DND-41 (cell line): ENCODE measurements around the gene PIK3CD.
"Not testable (repeated sequence)": the region's sequence is repeated elsewhere in the genome, so short reads cannot be mapped to it uniquely, and the experiment has no call there.

Experiments used
- ATAC-seq: fragments of 200-7000 bp; cut with Tn5 transposase; 3 replicates; pipeline ENCODE4 v1.9.1; 2021; ENCODE audit warnings: low read depth; ENCODE audit not compliant: insufficient read depth
- DNase-seq: peaks from one replicate; pipeline ENCODE4 v3.0.0-alpha.2; 2020
- H2AFZ ChIP-seq: 2 replicates; pipeline ENCODE4 v1.6.0; 2012; ENCODE audit warnings: low read depth, low read length
- H3K27ac ChIP-seq: 2 replicates; pipeline ENCODE4 v1.5.1; 2012; ENCODE audit warnings: low read length, inconsistent platforms
- H3K27me3 ChIP-seq: fragments of 200-600 bp; sonication (generic); 2 replicates; pipeline ENCODE4 v1.6.0; 2012; ENCODE audit warnings: low read length, mild to moderate bottlenecking, inconsistent platforms; ENCODE audit not compliant: insufficient read depth, poor library complexity
- H3K36me3 ChIP-seq: 2 replicates; pipeline ENCODE4 v1.5.1; 2012; ENCODE audit warnings: low read length, inconsistent platforms; ENCODE audit not compliant: insufficient read depth
- H3K4me1 ChIP-seq: 2 replicates; pipeline ENCODE4 v1.5.1; 2012; ENCODE audit warnings: mild to moderate bottlenecking, low read length; ENCODE audit not compliant: insufficient read depth
- H3K4me2 ChIP-seq: 2 replicates; pipeline ENCODE4 v1.6.0; 2012; ENCODE audit warnings: mild to moderate bottlenecking, moderate library complexity, low read length, inconsistent platforms; ENCODE audit not compliant: insufficient read depth
- H3K4me3 ChIP-seq, 2 experiments: fragments of 200-600 bp in 1 of 2; shearing (Covaris generic) in 1 of 2; 2 replicates each; pipeline ENCODE4 v1.5.1; 2012 to 2016; ENCODE audit warnings: inconsistent platforms in 2 of 2, low read length in 2 of 2, mild to moderate bottlenecking in 2 of 2, low read depth in 1 of 2, moderate library complexity in 1 of 2
- H3K79me2 ChIP-seq: 2 replicates; pipeline ENCODE4 v1.6.0; 2012; ENCODE audit warnings: low read length, inconsistent platforms; ENCODE audit not compliant: insufficient read depth
- H3K9ac ChIP-seq: 2 replicates; pipeline ENCODE4 v1.6.0; 2012; ENCODE audit warnings: low read depth, mild to moderate bottlenecking, inconsistent platforms, low read length, moderate library complexity
- H3K9me3 ChIP-seq: 2 replicates; pipeline ENCODE4 v1.5.1; 2012; ENCODE audit warnings: low read length, moderate library complexity, mild to moderate bottlenecking, inconsistent platforms; ENCODE audit not compliant: insufficient read depth, severe bottlenecking
- H4K20me1 ChIP-seq: 2 replicates; pipeline ENCODE4 v1.6.0; 2012; ENCODE audit warnings: low read length; ENCODE audit not compliant: insufficient read depth
- EZH2 ChIP-seq: IDR thresholded peaks from 3 replicates; pipeline ENCODE4 v1.6.1; 2012; ENCODE audit warnings: borderline replicate concordance, low read depth, mild to moderate bottlenecking, moderate library complexity, low read length, inconsistent platforms; ENCODE audit not compliant: severe bottlenecking
- TF ChIP-seq, protein P1 (sequence below): IDR thresholded peaks from 2 replicates; pipeline ENCODE4 v1.5.1; 2012; ENCODE audit warnings: borderline replicate concordance, low read length, moderate library complexity, mild to moderate bottlenecking; ENCODE audit not compliant: poor library complexity, severe bottlenecking; ENCODE audit errors: extremely low read depth

PIK3CD gene

GRCh38 chr1:9760824-9761223 lies 109.3 kb downstream of the PIK3CD start:
- Histone ChIP-seq H2AFZ (no peak overlapping the region), H3K27me3 (no peaks in the 10 kb centered on the region), H4K20me1 (peaks cover 31% of the 10 kb centered on the region), H3K9ac (no peak overlapping the region), H3K9me3 (no peaks in the 10 kb centered on the region), H3K4me1 (no peaks in the 10 kb centered on the region), H3K27ac (no peak overlapping the region), H3K4me3 (no peak overlapping the region), H3K4me2 (no peak overlapping the region), H3K79me2 (peaks cover 89% of the 10 kb centered on the region), H3K36me3 (peaks cover 37% of the 10 kb centered on the region)
- ATAC-seq (no peak), DNase-seq (no peak)
- TF ChIP-seq, protein P1, sequence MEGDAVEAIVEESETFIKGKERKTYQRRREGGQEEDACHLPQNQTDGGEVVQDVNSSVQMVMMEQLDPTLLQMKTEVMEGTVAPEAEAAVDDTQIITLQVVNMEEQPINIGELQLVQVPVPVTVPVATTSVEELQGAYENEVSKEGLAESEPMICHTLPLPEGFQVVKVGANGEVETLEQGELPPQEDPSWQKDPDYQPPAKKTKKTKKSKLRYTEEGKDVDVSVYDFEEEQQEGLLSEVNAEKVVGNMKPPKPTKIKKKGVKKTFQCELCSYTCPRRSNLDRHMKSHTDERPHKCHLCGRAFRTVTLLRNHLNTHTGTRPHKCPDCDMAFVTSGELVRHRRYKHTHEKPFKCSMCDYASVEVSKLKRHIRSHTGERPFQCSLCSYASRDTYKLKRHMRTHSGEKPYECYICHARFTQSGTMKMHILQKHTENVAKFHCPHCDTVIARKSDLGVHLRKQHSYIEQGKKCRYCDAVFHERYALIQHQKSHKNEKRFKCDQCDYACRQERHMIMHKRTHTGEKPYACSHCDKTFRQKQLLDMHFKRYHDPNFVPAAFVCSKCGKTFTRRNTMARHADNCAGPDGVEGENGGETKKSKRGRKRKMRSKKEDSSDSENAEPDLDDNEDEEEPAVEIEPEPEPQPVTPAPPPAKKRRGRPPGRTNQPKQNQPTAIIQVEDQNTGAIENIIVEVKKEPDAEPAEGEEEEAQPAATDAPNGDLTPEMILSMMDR: no peak
- TF ChIP-seq EZH2: no peak

DNA sequence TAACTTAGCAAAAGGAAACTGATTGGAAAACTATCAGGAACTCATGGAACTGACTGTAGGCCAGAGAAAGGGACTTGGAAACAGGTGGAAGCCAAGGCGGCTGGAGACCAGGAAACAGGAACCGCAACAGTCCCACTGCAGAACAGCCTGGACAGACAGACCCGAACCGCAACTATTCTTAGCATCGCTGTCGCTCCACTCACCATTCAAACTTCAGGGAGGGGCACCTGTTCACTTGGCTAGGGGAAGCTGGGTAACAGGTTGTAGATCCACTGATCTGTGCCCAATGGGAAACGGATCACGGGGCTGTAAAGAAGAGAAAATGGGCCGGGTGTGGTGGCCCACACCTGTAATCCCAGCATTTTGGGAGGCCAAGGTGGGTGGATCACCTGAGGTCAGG lies 110.3 kb downstream of the PIK3CD start:
- Histone ChIP-seq H3K4me3 (no peak overlapping the region), H3K9me3 (no peaks in the 10 kb centered on the region), H4K20me1 (peaks cover 31% of the 10 kb centered on the region), H3K4me2 (no peak overlapping the region), H3K79me2 (peaks cover 90% of the 10 kb centered on the region), H2AFZ (no peak overlapping the region), H3K4me1 (no peaks in the 10 kb centered on the region), H3K36me3 (peaks cover 38% of the 10 kb centered on the region), H3K9ac (no peak overlapping the region), H3K27ac (no peak overlapping the region), H3K27me3 (no peaks in the 10 kb centered on the region)
- TF ChIP-seq, protein P1: no peak
- TF ChIP-seq EZH2: no peak
- ATAC-seq (no peak), DNase-seq (no peak)

DNA sequence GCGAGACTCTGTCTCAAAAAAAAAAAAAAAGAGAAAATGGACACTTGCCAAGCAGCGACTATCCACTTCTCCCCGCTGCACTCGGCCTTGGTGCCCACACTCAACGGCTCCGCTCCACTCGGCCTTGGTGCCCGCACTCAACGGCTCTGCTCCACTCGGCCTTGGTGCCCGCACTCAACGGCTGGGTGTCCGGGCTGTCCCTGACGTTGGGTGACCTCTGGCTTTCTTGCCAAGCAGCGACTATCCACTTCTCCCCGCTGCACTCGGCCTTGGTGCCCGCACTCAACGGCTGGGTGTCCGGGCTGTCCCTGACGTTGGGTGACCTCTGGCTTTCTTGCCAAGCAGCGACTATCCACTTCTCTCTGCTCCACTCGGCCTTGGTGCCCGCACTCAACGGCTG lies 110.9 kb downstream of the PIK3CD start:
- H3K27me3 ChIP-seq, H3K9me3 ChIP-seq, H3K4me1 ChIP-seq, H3K9ac ChIP-seq, H3K27ac ChIP-seq, DNase-seq, H3K4me2 ChIP-seq, H2AFZ ChIP-seq, H3K4me3 ChIP-seq, ATAC-seq: not testable (repeated sequence)
- H3K36me3 ChIP-seq: peaks cover 41% of the 10 kb centered on the region
- peaks cover 91% of the 10 kb centered on the region for H3K79me2 ChIP-seq
- peaks cover 34% of the 10 kb centered on the region for H4K20me1 ChIP-seq

GRCh38 chr1:9763914-9764313 lies 112.4 kb downstream of the PIK3CD start:
- Histone ChIP-seq H3K79me2 (peaks cover 86% of the 10 kb centered on the region), H3K36me3 (peaks cover 38% of the 10 kb centered on the region), H3K4me2 (no peak overlapping the region), H3K9ac (no peak overlapping the region), H4K20me1 (peaks cover 31% of the 10 kb centered on the region), H3K4me1 (no peaks in the 10 kb centered on the region), H2AFZ (no peak overlapping the region), H3K27ac (no peak overlapping the region), H3K4me3 (no peak overlapping the region), H3K9me3 (no peaks in the 10 kb centered on the region), H3K27me3 (no peaks in the 10 kb centered on the region)
- no peak for DNase-seq
- TF ChIP-seq EZH2: no peak
- TF ChIP-seq, protein P1: no peak
- ATAC-seq: no peak
